Panc1 (cell line): ENCODE data around the gene C16orf89.

ENCODE experiments used
- CTCF ChIP-seq: fragments of 450-650 bp; IDR thresholded peaks from 2 replicates; pipeline ENCODE4 v1.5.1; 2017; ENCODE audit warnings: mild to moderate bottlenecking
- POLR2AphosphoS5 ChIP-seq: IDR thresholded peaks from 2 replicates; pipeline ENCODE4 v1.6.1; 2012; ENCODE audit warnings: mild to moderate bottlenecking, low read depth, low read length, moderate library complexity
- REST ChIP-seq, 2 experiments: IDR thresholded peaks; 2 replicates each; pipeline ENCODE4 v1.6.1; 2011 to 2012; ENCODE audit warnings: low read depth in 2 of 2, control low read depth in 1 of 2, low read length in 1 of 2, mild to moderate bottlenecking in 1 of 2, moderate library complexity in 1 of 2; ENCODE audit not compliant: insufficient read depth in 1 of 2
- SIN3A ChIP-seq: IDR thresholded peaks from 2 replicates; pipeline ENCODE4 v1.6.1; 2012; ENCODE audit warnings: low read depth, mild to moderate bottlenecking, low read length, moderate library complexity, borderline replicate concordance; ENCODE audit not compliant: insufficient read depth

GRCh38 chr16:5059386-5060072 is 6.2 kb downstream of the C16orf89 start:
- TF ChIP-seq CTCF (no peak), POLR2AphosphoS5 (no peak), REST (IDR thresholded peaks at IDR 0.05; ENCODE audit: insufficient read depth in 1 of 2, low read depth in 2 of 2, low read length in 1 of 2) (no peak), SIN3A (no peak)
